ENCODE results near the gene BABAM2. TPM values are rescaled to one million over a fixed set of nuclear protein-coding genes. Genes with fewer than 3 reads are reported as not detected.

BABAM2 gene
- total RNA-seq, 4 donors from 2014 or later = 33.3 to 48.9 (median 37.9) TPM

- TF ChIP-seq POLR2AphosphoS5 (IDR thresholded peaks at IDR 0.05) (no peak), POLR2A (IDR thresholded peaks at IDR 0.05) (no peak), EP300 (IDR thresholded peaks at IDR 0.05; ENCODE audit: low read depth) (no peak), CTCF (IDR thresholded peaks at IDR 0.05) (no peak)
- DNase-seq = no peak
- H3K27ac ChIP-seq = no peak overlapping the region
- peaks cover 0 to 5% (median 0%) of the 10 kb centered on the region in 4 donors for H3K4me1 ChIP-seq
- 70 to 74% methylated on average over 1 of the region's 1 CpG for WGBS, 2 donors (ENCODE audit: low coverage in 1 of 2)
- H3K36me3 ChIP-seq = peaks cover 0 to 13% (median 3%) of the 10 kb centered on the region in 4 donors
- H3K9me3 ChIP-seq = no peaks in the 10 kb centered on the region
- no peaks in the 10 kb centered on the region for H3K27me3 ChIP-seq
- intact Hi-C loops (cut with DNase I; ENCODE audit: low total_unique reads) = no loop called here
- in situ Hi-C loops (cut with MboI; ENCODE audit: low pct_ligation_motif_present in 1 of 4, low pct_unique_long_range_greater_than_20kb in 1 of 4, low sequenced_read_pairs in 3 of 4) = no loop called here
- H3K4me3 ChIP-seq = no peak overlapping the region
Observed at GRCh38 chr2:27901234-27901633, 10.7 kb downstream of the BABAM2 start.

- H3K9me3 ChIP-seq = no peaks in the 10 kb centered on the region
- intact Hi-C loops (cut with DNase I; ENCODE audit: low total_unique reads) (no loop called here), in situ Hi-C loops (cut with MboI; ENCODE audit: low pct_ligation_motif_present in 1 of 4, low pct_unique_long_range_greater_than_20kb in 1 of 4, low sequenced_read_pairs in 3 of 4) (no loop called here)
- H3K27me3 ChIP-seq = no peaks in the 10 kb centered on the region
- 76 to 88% methylated on average over 1 of the region's 1 CpG for whole genome bisulfite sequencing, 2 donors (ENCODE audit: low coverage in 1 of 2)
- no peak for TF ChIP-seq CTCF (IDR thresholded peaks at IDR 0.05)
- TF ChIP-seq POLR2A (IDR thresholded peaks at IDR 0.05) = no peak
- no peak for TF ChIP-seq EP300 (IDR thresholded peaks at IDR 0.05; ENCODE audit: low read depth)
- no peak overlapping the region for H3K4me3 ChIP-seq
- peaks cover 0 to 7% (median 0%) of the 10 kb centered on the region in 4 donors for H3K36me3 ChIP-seq
- H3K27ac ChIP-seq = no peak overlapping the region
- H3K4me1 ChIP-seq = peaks cover 0 to 5% (median 2%) of the 10 kb centered on the region in 4 donors
- DNase-seq = no peak
Observed at GRCh38 chr2:27902098-27902497, 11.6 kb downstream of the BABAM2 start.

- Histone ChIP-seq H3K36me3 (peaks cover 0 to 6% (median 0%) of the 10 kb centered on the region in 4 donors), H3K27ac (no peak overlapping the region), H3K4me3 (no peak overlapping the region), H3K27me3 (no peaks in the 10 kb centered on the region), H3K4me1 (peaks cover 0 to 5% (median 2%) of the 10 kb centered on the region in 4 donors), H3K9me3 (no peaks in the 10 kb centered on the region)
- in situ Hi-C loops (cut with MboI; ENCODE audit: low pct_ligation_motif_present in 1 of 4, low pct_unique_long_range_greater_than_20kb in 1 of 4, low sequenced_read_pairs in 3 of 4) (no loop called here), intact Hi-C loops (cut with DNase I; ENCODE audit: low total_unique reads) (no loop called here)
- 67 to 83% methylated on average over 2 of the region's 2 CpGs for WGBS, 2 donors (ENCODE audit: low coverage in 1 of 2)
- DNase-seq = no peak
- TF ChIP-seq POLR2A (IDR thresholded peaks at IDR 0.05) = no peak
- no peak for TF ChIP-seq POLR2AphosphoS5 (IDR thresholded peaks at IDR 0.05)
- no peak for TF ChIP-seq EP300 (IDR thresholded peaks at IDR 0.05; ENCODE audit: low read depth)
- TF ChIP-seq CTCF (IDR thresholded peaks at IDR 0.05) = no peak
Observed at GRCh38 chr2:27903018-27903417, 12.5 kb downstream of the BABAM2 start.

GRCh38 chr2:27903649-27904404 lies 13.3 kb downstream of the BABAM2 start:
- no peak for DNase-seq
- H3K27ac ChIP-seq = no peak overlapping the region
- H3K9me3 ChIP-seq = no peaks in the 10 kb centered on the region
- in situ Hi-C loops (cut with MboI; ENCODE audit: low pct_ligation_motif_present in 1 of 4, low pct_unique_long_range_greater_than_20kb in 1 of 4, low sequenced_read_pairs in 3 of 4) (no loop called here), intact Hi-C loops (cut with DNase I; ENCODE audit: low total_unique reads) (no loop called here)
- H3K4me1 ChIP-seq = peaks cover 0 to 5% (median 2%) of the 10 kb centered on the region in 4 donors
- WGBS, 2 donors (ENCODE audit: low coverage in 1 of 2) = 88 to 91% methylated on average over 9 to 10 of the region's 10 CpGs
- no peaks in the 10 kb centered on the region for H3K36me3 ChIP-seq
- TF ChIP-seq POLR2AphosphoS5 (IDR thresholded peaks at IDR 0.05) = no peak
- TF ChIP-seq CTCF (IDR thresholded peaks at IDR 0.05) = no peak
- TF ChIP-seq EP300 (IDR thresholded peaks at IDR 0.05; ENCODE audit: low read depth) = no peak
- TF ChIP-seq POLR2A (IDR thresholded peaks at IDR 0.05) = no peak
- H3K27me3 ChIP-seq = no peaks in the 10 kb centered on the region
- no peak overlapping the region for H3K4me3 ChIP-seq

Measured in transverse colon (tissue), 4 donors.